Mesodermal cell (in vitro differentiated cells): ENCODE results near the gene TDP1.
"Not testable (repeated sequence)": the region's sequence is repeated elsewhere in the genome, so short reads cannot be mapped to it uniquely, and the experiment has no call there.

Source experiments
- H3K27ac ChIP-seq: 2 replicates; pipeline ENCODE4 v1.7.0; 2013; ENCODE audit warnings: mild to moderate bottlenecking, low read depth, low read length, moderate library complexity; ENCODE audit not compliant: severe bottlenecking
- H3K36me3 ChIP-seq: 2 replicates; pipeline ENCODE4 v1.7.1; 2013; ENCODE audit warnings: mild to moderate bottlenecking, low read length, moderate library complexity; ENCODE audit not compliant: control insufficient read depth, insufficient read depth
- H3K4me1 ChIP-seq: one replicate; pipeline ENCODE4 v1.7.1; 2013; ENCODE audit warnings: mild to moderate bottlenecking, low read length; ENCODE audit not compliant: insufficient read depth, control insufficient read depth, poor library complexity, severe bottlenecking
- H3K4me3 ChIP-seq: 2 replicates; pipeline ENCODE4 v1.7.0; 2013; ENCODE audit warnings: low read length, control low read depth, mild to moderate bottlenecking; ENCODE audit not compliant: insufficient read depth, poor library complexity, severe bottlenecking; ENCODE audit errors: extremely low read depth
- H3K9me3 ChIP-seq: 2 replicates; pipeline ENCODE4 v1.7.1; 2013; ENCODE audit warnings: mild to moderate bottlenecking, low read length, moderate library complexity; ENCODE audit not compliant: control insufficient read depth
- WGBS, 2 experiments: methylation state at CpG; one replicate each; pipeline ENCODE4 v1.1.5; 2013; ENCODE audit warnings: missing lambda C conversion rate in 2 of 2; ENCODE audit not compliant: insufficient coverage in 2 of 2; 5-methylcytosine and 5-hydroxymethylcytosine counted together

TDP1 gene

GRCh38 chr14:90062822-90063539 lies 107.3 kb downstream of the TDP1 start:
- H3K4me3 ChIP-seq, result no peak overlapping the region
- no peaks in the 10 kb centered on the region for H3K36me3 ChIP-seq
- no peaks in the 10 kb centered on the region for H3K9me3 ChIP-seq
- no peak overlapping the region for H3K27ac ChIP-seq
- 28 to 39% methylated on average over 9 to 11 of the region's 11 CpGs for WGBS, 2 experiments
- H3K4me1 ChIP-seq, result no peaks in the 10 kb centered on the region

GRCh38 chr14:90072350-90072749 lies 116.6 kb downstream of the TDP1 start:
- Histone ChIP-seq H3K9me3 (no peaks in the 10 kb centered on the region), H3K4me1 (no peaks in the 10 kb centered on the region), H3K27ac (no peak overlapping the region), H3K4me3 (no peak overlapping the region), H3K36me3 (no peaks in the 10 kb centered on the region)
- 80 to 83% methylated on average over 2 to 4 of the region's 6 CpGs for WGBS, 2 experiments

- WGBS, 2 experiments, result 88 to 90% methylated on average over 2 of the region's 2 CpGs
- Histone ChIP-seq H3K4me1 (no peaks in the 10 kb centered on the region), H3K36me3 (no peaks in the 10 kb centered on the region), H3K4me3 (no peak overlapping the region), H3K27ac (no peak overlapping the region), H3K9me3 (no peaks in the 10 kb centered on the region)
Measured at GRCh38 chr14:90079576-90079975, 123.8 kb downstream of the TDP1 start.

- Histone ChIP-seq H3K4me1 (no peaks in the 10 kb centered on the region), H3K36me3 (no peaks in the 10 kb centered on the region), H3K27ac (no peak overlapping the region), H3K9me3 (no peaks in the 10 kb centered on the region), H3K4me3 (no peak overlapping the region)
- 78 to 95% methylated on average over 5 to 6 of the region's 6 CpGs for WGBS, 2 experiments
Measured at GRCh38 chr14:90087433-90087832, 131.7 kb downstream of the TDP1 start.

DNA sequence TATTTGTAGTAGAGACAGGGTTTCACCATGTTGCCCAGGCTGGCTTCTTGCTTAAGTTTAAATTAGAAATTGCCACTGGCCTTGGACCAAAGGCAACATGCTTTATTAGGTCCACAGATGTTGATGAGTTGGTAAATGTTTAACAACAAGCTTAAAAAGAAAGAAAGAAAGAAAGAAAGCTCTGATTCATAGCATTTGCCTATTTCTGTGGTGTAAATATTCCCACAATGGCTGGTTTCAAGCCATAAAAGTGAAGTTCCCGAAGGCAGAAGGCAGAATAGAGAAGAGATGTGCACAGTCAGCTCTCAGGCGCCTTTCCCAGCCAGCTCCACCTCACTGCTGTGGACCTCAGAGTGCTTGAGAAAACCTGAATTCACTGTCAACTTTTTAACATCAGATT lies 132.4 kb downstream of the TDP1 start:
- WGBS, 2 experiments, result 84 to 86% methylated on average over 1 to 2 of the region's 2 CpGs
- H3K36me3 ChIP-seq, result no peaks in the 10 kb centered on the region
- H3K9me3 ChIP-seq, result no peaks in the 10 kb centered on the region
- H3K4me3 ChIP-seq, result no peak overlapping the region
- no peaks in the 10 kb centered on the region for H3K4me1 ChIP-seq
- H3K27ac ChIP-seq, result no peak overlapping the region

GRCh38 chr14:90089486-90089885 lies 133.8 kb downstream of the TDP1 start:
- H3K9me3 ChIP-seq, H3K27ac ChIP-seq, H3K4me3 ChIP-seq, H3K4me1 ChIP-seq, H3K36me3 ChIP-seq: not testable (repeated sequence)
- 36 to 52% methylated on average over 5 to 6 of the region's 6 CpGs for WGBS, 2 experiments

GRCh38 chr14:90091393-90091792 lies 135.7 kb downstream of the TDP1 start:
- Histone ChIP-seq H3K36me3 (no peaks in the 10 kb centered on the region), H3K27ac (no peak overlapping the region), H3K4me1 (no peaks in the 10 kb centered on the region), H3K4me3 (no peak overlapping the region), H3K9me3 (no peaks in the 10 kb centered on the region)
- 89 to 92% methylated on average over 1 of the region's 1 CpG for WGBS, 2 experiments

DNA sequence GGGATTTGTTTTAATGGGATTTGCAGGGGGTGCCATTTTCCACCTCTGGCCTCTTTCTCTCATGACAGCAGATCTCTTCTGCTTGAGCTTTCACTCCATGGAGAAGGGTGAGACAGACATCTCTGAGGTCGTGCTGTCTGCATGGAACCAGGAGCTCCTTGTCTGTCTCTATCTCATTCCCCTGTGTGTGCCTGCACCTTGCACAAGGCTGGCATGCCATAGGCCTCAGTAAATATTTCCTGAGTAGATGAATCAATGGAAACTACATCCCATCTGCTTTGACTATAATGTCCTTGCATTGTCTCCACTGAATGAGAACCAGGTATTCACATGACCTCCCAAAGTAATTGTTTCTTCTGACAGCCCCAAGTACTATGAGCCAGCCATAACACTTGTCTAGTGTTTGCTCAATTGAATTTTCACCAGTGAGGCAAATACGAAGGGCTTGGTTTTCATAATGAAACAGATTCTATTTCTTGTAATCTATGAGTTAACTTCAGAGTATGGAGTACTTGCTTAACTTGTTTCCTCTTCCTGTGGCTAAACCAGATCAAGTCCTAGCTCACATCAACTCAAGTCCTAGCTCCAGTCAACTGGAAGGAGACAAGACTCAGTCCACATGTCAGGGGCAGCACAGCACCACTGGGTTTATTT lies 138.3 kb downstream of the TDP1 start:
- Histone ChIP-seq H3K36me3 (no peaks in the 10 kb centered on the region), H3K4me1 (no peaks in the 10 kb centered on the region), H3K27ac (no peak overlapping the region), H3K9me3 (no peaks in the 10 kb centered on the region), H3K4me3 (no peak overlapping the region)
- WGBS, 2 experiments, result 33 to 80% methylated on average over 1 of the region's 2 CpGs
